HCT116 (cell line): ENCODE data around the gene POLG.
A peak's percentile ranks its signal among the peaks of the same experiment; 100 is the strongest.

Experiments used
- EZH2 ChIP-seq: fragments of 200-600 bp; sonication (generic); IDR thresholded peaks from 2 replicates; pipeline ENCODE4 v1.6.1; 2017; ENCODE audit warnings: antibody characterized with exemption, mixed run types
- FOSL1 ChIP-seq: IDR thresholded peaks from 2 replicates; pipeline ENCODE4 v1.6.1; 2012; ENCODE audit warnings: low read depth
- POLR2AphosphoS5 ChIP-seq: IDR thresholded peaks from 2 replicates; pipeline ENCODE4 v1.6.1; 2011; ENCODE audit warnings: mild to moderate bottlenecking, low read depth, low read length, moderate library complexity
- TCF7L2 ChIP-seq: IDR thresholded peaks from 2 replicates; pipeline ENCODE4 v1.7.0; 2011; ENCODE audit warnings: borderline replicate concordance, inconsistent platforms; ENCODE audit not compliant: insufficient read depth, insufficient read length; ENCODE audit errors: extremely low read depth
- TF ChIP-seq, protein P1 (sequence below), 3 experiments: fragments of 200-600 bp in 1 of 3; sonication (generic) in 1 of 3; IDR thresholded peaks in 2 of 3; conservative IDR thresholded peaks in 1 of 3; 2 replicates each; pipeline ENCODE4 v1.5.1; 2012 to 2017; ENCODE audit warnings: low read depth in 2 of 3, low read length in 2 of 3, antibody characterized with exemption in 1 of 3, borderline replicate concordance in 1 of 3, control low read depth in 1 of 3, mild to moderate bottlenecking in 1 of 3, mixed read lengths in 1 of 3, mixed run types in 1 of 3, moderate library complexity in 1 of 3; ENCODE audit not compliant: insufficient read depth in 1 of 3

DNA sequence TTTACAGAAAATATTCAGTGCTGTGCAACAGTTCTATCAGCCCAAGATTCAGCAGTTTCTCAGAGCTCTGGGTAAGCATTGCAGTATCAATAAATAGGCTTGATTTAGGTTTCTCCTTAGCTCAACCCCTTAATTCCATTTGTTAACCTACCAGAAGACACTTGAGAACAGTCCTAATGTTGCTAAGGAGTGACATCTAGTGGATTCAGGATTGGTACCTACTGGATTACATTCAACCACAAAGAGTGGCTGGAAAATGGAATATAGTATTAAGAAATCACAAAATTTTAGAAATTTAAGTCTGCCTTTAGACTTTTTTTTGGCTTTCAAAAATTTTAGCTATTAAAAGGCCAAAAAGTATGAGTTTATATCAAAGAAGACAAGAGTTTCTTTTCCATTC lies 34.7 kb downstream of the POLG start:
- no peak for TF ChIP-seq TCF7L2
- no peak for TF ChIP-seq POLR2AphosphoS5
- TF ChIP-seq EZH2 = no peak
- TF ChIP-seq FOSL1 = no peak
- TF ChIP-seq, protein P1, sequence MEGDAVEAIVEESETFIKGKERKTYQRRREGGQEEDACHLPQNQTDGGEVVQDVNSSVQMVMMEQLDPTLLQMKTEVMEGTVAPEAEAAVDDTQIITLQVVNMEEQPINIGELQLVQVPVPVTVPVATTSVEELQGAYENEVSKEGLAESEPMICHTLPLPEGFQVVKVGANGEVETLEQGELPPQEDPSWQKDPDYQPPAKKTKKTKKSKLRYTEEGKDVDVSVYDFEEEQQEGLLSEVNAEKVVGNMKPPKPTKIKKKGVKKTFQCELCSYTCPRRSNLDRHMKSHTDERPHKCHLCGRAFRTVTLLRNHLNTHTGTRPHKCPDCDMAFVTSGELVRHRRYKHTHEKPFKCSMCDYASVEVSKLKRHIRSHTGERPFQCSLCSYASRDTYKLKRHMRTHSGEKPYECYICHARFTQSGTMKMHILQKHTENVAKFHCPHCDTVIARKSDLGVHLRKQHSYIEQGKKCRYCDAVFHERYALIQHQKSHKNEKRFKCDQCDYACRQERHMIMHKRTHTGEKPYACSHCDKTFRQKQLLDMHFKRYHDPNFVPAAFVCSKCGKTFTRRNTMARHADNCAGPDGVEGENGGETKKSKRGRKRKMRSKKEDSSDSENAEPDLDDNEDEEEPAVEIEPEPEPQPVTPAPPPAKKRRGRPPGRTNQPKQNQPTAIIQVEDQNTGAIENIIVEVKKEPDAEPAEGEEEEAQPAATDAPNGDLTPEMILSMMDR (IDR thresholded peaks at IDR 0.05 in 2 of 3, conservative IDR thresholded peaks at IDR 0.05 in 1 of 3; ENCODE audit: borderline replicate concordance in 1 of 3, insufficient read depth in 1 of 3, low read depth in 2 of 3, low read length in 2 of 3) = peak in 2 of 3 experiments; percentile 24 to 43; a peak in 2 of 6 replicates
